GM18907 (cell line): ENCODE measurements around the gene RPL36A.
A peak's percentile ranks its signal among the peaks of the same experiment; 100 is the strongest.

ENCODE experiments used
- ATAC-seq: cut with Tn5 transposase; IDR thresholded peaks from one replicate; pipeline ENCODE4 v1.9.1; 2021; ENCODE audit warnings: mild to moderate bottlenecking, moderate library complexity; ENCODE audit not compliant: unreplicated experiment

The RPL36A gene

DNA sequence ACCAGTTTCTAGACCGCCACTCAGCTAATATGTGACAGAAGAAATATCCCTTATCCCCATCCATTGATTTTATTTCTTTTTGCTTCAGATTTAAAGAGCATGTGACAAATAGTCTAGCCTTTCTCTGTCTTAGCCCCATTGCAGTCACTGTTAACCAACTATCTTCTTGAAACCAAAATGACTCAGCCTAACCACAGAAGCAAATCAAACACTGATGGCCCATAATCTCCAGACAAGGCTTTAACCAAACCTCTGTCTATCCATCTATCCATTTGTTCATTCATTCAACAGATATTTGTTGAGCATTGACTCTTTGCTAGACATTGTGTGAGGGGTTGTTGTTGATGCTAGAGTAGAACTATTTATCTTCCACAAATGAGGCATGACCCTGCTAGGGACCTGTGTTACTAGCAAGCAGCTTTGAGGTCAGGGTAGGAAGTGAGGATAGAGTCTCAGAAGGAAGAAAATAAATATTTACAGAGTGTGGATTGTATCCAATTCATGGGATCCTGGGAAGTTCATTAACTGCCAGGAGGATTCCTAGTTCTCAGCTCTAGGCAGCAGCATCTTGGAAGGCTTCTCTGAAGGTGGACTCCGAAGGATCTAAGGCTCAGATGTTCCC is 39.8 kb downstream of the RPL36A start:
- peak; percentile 96 for ATAC-seq

DNA sequence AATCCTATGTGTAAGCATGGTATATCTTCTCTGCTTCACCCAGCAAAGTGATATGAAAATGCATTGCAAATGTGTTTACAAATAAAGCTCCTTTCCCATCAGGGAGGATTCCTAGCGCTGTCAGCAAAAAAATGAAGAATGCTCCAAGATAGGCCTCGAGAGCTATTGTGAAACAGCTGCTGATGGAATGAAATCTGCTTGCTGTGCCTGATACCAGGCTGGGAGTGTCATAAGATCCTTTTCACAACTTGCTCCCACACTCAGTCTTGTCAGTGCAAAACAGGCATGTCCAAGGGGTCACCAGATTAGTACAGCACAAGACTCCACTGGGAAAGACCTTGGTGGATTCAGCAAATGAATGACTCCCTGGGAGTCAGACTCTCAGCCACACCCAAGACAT is 51.3 kb downstream of the RPL36A start:
- no peak for ATAC-seq
